ENCODE measurements around the gene DGKB. TPM values are rescaled to one million over a fixed set of nuclear protein-coding genes. Genes with fewer than 3 reads are reported as not detected.

DGKB gene
- total and polyA plus RNA-seq, 2 donors from 2014 or later: 0.26 to 1.5 TPM

- H3K36me3 ChIP-seq (ENCODE audit: control insufficient read depth in 2 of 3, insufficient read depth in 3 of 3, low read length in 3 of 3): no peaks in the 10 kb centered on the region
- H3K4me1 ChIP-seq (ENCODE audit: control insufficient read depth in 2 of 3, insufficient read depth in 2 of 3, low read depth in 1 of 3, low read length in 3 of 3): no peaks in the 10 kb centered on the region
- no peak for TF ChIP-seq CTCF (IDR thresholded peaks at IDR 0.05; ENCODE audit: borderline replicate concordance, extremely low read depth, insufficient read depth)
- no peak overlapping the region for H3K27ac ChIP-seq (ENCODE audit: low read depth in 2 of 2, low read length in 2 of 2)
- intact Hi-C loops (cut with DNase I): loop anchor here (10.0 kb wide), 1 partner anchor 1412 kb away; no protein-coding TSS in a partner anchor
- no peaks in the 10 kb centered on the region for H3K9me3 ChIP-seq (ENCODE audit: control insufficient read depth in 2 of 3, insufficient read depth in 1 of 3, low read length in 3 of 3)
- DNase-seq (no peak), FAIRE-seq (no peak)
- no peak overlapping the region for H3K4me3 ChIP-seq (ENCODE audit: low read length in 3 of 3)
- no peak overlapping the region for H3K9ac ChIP-seq (ENCODE audit: low read length in 3 of 3)
- H3K27me3 ChIP-seq (ENCODE audit: control insufficient read depth, insufficient read depth, low read length): no peaks in the 10 kb centered on the region
Measured at GRCh38 chr7:14687241-14687640, 215.3 kb downstream of the DGKB start.

- Histone ChIP-seq H3K36me3 (ENCODE audit: control insufficient read depth in 2 of 3, insufficient read depth in 3 of 3, low read length in 3 of 3) (no peaks in the 10 kb centered on the region), H3K4me3 (ENCODE audit: low read length in 3 of 3) (no peak overlapping the region), H3K9ac (ENCODE audit: low read length in 3 of 3) (no peak overlapping the region), H3K27me3 (ENCODE audit: control insufficient read depth, insufficient read depth, low read length) (no peaks in the 10 kb centered on the region), H3K4me1 (ENCODE audit: control insufficient read depth in 2 of 3, insufficient read depth in 2 of 3, low read depth in 1 of 3, low read length in 3 of 3) (no peaks in the 10 kb centered on the region), H3K27ac (ENCODE audit: low read depth in 2 of 2, low read length in 2 of 2) (no peak overlapping the region), H3K9me3 (ENCODE audit: control insufficient read depth in 2 of 3, insufficient read depth in 1 of 3, low read length in 3 of 3) (no peaks in the 10 kb centered on the region)
- no peak for FAIRE-seq
- DNase-seq: peak in 1 of 5 donors; percentile 18
- intact Hi-C loops (cut with DNase I): loop anchor here (10.0 kb wide), 1 partner anchor 1410 kb away; no protein-coding TSS in a partner anchor
- no peak for TF ChIP-seq CTCF (IDR thresholded peaks at IDR 0.05; ENCODE audit: borderline replicate concordance, extremely low read depth, insufficient read depth)
Measured at GRCh38 chr7:14685167-14685566, 217.4 kb downstream of the DGKB start.

- H3K9me3 ChIP-seq (ENCODE audit: control insufficient read depth in 2 of 3, insufficient read depth in 1 of 3, low read length in 3 of 3): no peaks in the 10 kb centered on the region
- no peak for DNase-seq
- no peaks in the 10 kb centered on the region for H3K36me3 ChIP-seq (ENCODE audit: control insufficient read depth in 2 of 3, insufficient read depth in 3 of 3, low read length in 3 of 3)
- no peaks in the 10 kb centered on the region for H3K27me3 ChIP-seq (ENCODE audit: control insufficient read depth, insufficient read depth, low read length)
- H3K27ac ChIP-seq (ENCODE audit: low read depth in 2 of 2, low read length in 2 of 2): no peak overlapping the region
- H3K4me1 ChIP-seq (ENCODE audit: control insufficient read depth in 2 of 3, insufficient read depth in 2 of 3, low read depth in 1 of 3, low read length in 3 of 3): no peaks in the 10 kb centered on the region
- H3K9ac ChIP-seq (ENCODE audit: low read length in 3 of 3): no peak overlapping the region
- FAIRE-seq: no peak
- intact Hi-C loops (cut with DNase I): loop anchor here (10.0 kb wide), 1 partner anchor 1408 kb away; no protein-coding TSS in a partner anchor
- no peak for TF ChIP-seq CTCF (IDR thresholded peaks at IDR 0.05; ENCODE audit: borderline replicate concordance, extremely low read depth, insufficient read depth)
- no peak overlapping the region for H3K4me3 ChIP-seq (ENCODE audit: low read length in 3 of 3)
Measured at GRCh38 chr7:14682910-14683465, 219.6 kb downstream of the DGKB start.

- H3K9me3 ChIP-seq (ENCODE audit: control insufficient read depth in 2 of 3, insufficient read depth in 1 of 3, low read length in 3 of 3): no peaks in the 10 kb centered on the region
- no peaks in the 10 kb centered on the region for H3K4me1 ChIP-seq (ENCODE audit: control insufficient read depth in 2 of 3, insufficient read depth in 2 of 3, low read depth in 1 of 3, low read length in 3 of 3)
- no peak for TF ChIP-seq CTCF (IDR thresholded peaks at IDR 0.05; ENCODE audit: borderline replicate concordance, extremely low read depth, insufficient read depth)
- H3K27me3 ChIP-seq (ENCODE audit: control insufficient read depth, insufficient read depth, low read length): no peaks in the 10 kb centered on the region
- no peak overlapping the region for H3K27ac ChIP-seq (ENCODE audit: low read depth in 2 of 2, low read length in 2 of 2)
- no peak overlapping the region for H3K9ac ChIP-seq (ENCODE audit: low read length in 3 of 3)
- intact Hi-C loops (cut with DNase I): no loop called here
- FAIRE-seq (no peak), DNase-seq (no peak)
- H3K36me3 ChIP-seq (ENCODE audit: control insufficient read depth in 2 of 3, insufficient read depth in 3 of 3, low read length in 3 of 3): no peaks in the 10 kb centered on the region
- H3K4me3 ChIP-seq (ENCODE audit: low read length in 3 of 3): no peak overlapping the region
Measured at GRCh38 chr7:14676896-14677295, 225.7 kb downstream of the DGKB start.

Measured in kidney (tissue), 14 donors.